NOMO-1 treated with dmso at 0.1 percent for 144 hours (cell line): ENCODE measurements around the gene GRID1.

ENCODE experiments used
- DNase-seq: peaks from one replicate; lab custom pipeline; 2025; ENCODE audit not compliant: unreplicated experiment; lab: John Stamatoyannopoulos, UW

The GRID1 gene

DNA sequence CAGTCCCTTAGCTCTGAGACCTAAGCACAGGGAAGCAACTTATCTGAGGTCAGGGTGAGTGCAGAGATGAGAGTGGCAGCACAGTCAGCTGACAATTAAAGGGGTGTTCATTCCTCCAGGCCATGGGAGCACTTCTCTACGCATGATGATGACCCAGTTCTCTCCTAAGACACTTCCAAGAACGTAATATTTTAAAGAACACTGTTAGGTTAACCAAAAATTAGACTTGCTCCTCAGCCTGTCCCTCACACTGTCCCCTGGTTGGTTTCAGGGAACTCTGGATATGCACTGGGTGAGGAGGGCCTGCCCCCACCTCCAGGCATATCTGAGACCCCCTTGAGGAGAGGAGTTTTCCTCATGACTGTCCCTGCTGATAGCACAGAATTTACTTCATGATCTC, 767.5 kb downstream of the GRID1 start:
- DNase-seq: no peak

DNA sequence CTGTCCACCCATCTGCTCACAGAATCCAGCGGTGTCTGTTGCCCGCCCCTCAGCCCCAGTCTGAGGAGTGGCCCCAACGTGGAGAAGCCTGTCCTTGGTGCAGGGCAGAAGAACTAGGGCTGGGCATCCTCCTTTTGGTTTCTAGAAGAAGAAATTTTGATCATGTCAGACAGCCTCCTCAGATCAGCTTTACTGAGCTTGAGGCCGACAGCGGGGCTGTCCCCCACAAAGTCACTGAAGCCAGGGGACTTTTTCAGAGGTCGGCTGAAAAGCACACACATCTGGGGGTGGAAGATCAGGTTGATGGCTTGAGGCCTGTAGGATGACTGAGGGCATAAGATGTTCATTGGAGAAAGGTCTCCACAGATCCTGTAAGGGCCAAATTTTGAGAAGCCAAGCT, 767.9 kb downstream of the GRID1 start:
- DNase-seq: no peak

DNA sequence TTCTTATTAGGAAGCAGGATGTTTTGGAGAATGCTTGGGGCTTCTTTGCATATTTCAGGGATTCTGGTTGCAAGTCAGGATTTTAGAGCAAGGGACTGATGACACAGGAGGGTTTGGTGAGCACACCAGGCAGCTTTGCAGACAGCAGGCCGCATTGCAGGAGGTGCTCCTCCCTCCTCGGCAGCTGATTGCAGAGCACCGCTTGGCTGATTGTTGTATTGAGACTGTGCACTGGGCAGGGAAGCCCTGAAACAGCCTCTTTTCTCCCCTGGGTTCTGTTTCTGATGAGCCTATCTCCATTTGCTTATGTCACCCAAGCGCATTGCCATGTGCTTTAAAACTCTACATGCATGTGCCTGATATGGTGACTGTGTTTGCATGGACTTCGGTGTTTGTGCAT, 769.6 kb downstream of the GRID1 start:
- no peak for DNase-seq

DNA sequence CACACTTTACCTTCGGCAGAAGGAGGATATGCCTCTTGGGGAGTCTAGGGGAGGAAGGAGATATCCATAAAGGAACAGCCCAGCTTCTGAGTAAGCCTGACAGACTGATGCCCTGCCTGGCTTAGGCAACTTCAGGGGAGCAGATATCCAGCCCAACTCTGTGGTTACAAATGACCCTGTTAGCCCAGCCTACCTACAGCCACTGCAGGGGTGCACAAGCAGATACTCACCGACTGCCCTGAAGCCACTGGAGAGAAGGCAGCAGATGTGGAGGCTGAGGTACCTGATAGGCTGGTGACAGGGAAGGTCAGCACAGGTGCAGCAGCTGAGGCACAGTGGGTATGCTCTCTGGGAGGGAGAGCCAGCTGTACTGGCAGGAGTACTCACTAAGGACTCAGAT, 770.2 kb downstream of the GRID1 start:
- DNase-seq: no peak

DNA sequence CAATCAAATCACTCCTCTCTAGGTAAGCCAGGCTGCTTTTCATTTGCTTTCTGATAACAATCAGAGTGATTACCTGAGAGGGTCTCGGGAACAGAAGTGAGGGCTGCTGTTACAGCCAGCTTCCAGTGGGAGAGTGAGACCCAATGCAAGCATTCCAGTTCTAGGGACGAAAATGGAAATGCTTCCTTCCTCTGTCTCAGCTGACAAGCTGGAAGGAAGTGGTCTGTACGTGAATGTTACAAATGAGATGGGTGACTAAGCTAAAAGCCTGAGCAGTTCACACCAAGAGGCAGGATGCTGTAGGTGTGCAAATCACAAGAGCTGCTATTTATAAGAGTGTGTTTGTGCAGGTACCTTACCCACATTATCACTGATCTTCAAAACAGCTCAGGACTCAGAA, 772.4 kb downstream of the GRID1 start:
- no peak for DNase-seq

DNA sequence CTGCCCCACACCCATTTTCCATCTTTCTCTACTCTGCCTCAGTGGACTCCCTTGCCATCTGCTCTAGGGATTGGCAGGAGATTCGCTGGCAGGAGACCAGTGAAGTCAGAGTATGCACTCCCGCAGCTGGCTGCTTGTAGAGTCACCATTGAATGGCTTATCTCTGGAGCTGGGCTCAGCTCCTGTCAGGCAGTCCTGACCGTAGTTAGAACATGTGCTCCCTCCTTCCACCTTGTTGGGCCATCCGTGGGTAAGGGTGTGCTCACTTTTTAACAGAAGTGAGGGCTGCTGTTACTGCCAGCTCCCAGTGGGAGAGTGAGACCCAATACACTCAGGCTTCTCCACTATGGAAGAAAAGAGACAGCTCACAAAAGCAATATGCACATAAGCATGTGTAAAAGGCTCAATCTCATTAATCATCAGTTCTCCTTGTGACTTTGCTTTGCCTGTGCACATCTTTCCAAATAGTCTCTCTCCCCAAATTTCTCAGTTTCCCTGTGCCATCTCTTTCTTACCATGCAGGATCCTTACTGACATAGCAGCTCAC, 773.3 kb downstream of the GRID1 start:
- DNase-seq: no peak

DNA sequence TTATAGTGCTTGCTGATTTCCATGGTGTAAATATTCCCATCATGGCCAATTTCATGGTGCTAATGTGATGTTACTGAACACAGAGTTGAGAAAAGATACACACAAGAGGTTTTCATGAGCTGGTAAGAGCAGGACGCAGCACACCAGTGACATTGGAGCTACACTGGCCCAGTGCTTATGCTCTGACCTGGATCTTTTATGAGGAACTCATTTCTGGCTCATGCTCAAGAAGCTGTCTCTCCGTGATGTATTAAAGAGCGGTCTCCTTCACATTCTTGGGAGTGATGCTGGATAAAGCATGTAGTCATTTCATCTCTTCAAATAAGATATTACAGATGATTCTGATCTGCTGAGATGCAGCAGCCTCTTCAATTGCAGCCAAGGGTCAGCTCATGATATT, 785.2 kb downstream of the GRID1 start:
- no peak for DNase-seq

DNA sequence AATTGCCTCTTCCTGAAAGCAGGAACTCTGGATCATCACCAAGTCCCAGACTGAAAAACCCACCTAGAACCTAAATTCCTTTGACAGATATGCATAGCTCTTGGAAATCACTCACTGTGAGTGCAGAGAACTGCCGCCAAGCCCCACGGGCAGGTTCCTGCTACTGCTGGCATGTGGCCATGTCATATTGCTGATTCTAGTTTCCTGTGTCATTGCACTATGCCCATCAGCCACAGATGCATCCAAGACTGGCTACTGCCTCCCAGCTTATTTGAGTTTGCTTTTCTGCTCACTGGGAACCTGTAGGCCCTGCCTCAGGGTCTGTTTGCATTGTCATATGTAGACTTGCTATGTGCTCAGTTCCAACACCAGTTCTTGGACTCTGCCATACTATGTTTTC, 786.0 kb downstream of the GRID1 start:
- no peak for DNase-seq

DNA sequence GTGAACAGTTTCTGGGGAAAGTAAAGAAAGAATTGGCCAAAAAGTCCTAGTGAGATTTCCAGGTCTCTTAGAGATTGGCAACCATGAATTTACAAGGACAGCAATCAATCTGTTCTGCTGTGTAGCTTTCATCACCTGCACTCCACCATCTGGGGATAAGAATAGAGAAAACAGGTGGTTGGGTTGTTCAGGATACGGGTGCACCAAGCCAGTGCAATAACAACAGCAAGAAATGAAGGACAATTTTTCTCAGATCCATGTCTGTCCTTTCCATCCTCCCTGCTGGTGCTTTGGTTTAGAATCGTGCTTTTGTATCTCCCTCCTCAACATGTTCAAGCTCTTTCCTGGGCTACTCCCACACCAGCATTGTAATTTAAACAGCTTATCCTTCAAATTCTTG, 787.7 kb downstream of the GRID1 start:
- DNase-seq: no peak

DNA sequence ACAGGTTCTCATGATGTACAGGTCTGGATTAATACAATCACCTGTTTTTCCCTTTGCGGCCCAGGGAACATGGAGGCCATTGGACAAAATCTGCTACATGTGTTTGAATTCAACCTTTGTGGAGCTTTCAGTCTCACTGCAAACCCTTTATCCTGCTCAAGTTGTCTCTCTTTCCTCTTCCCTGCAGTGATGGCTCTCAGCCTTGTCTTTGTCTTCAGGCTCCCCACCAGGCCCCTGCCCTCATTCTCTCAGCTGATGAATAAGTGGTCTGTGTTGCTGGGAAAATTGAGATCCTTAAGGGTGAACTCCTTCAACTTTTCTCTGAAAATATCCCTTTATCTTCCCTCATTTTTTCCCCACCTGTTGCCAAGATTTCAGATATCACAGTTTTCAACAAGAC, 791.2 kb downstream of the GRID1 start:
- DNase-seq: no peak

DNA sequence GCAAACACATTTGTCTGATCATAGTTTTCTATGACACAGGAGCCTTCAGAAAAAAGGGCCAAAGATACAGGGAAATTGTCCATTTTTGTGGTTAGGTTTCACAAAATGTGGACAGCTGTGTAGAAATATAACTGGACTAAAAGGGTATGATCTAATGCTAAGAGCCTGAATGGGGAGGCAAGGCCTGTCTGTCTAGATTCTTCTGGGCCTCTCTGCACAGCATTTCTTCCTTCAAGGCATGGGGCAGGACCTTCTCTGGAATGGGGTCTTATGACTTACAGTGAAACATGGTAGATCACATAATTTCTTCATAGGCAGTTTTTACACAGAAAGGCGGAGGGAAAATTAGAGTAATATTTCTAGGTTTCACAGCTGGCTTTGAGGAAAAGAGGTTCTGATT, 795.7 kb downstream of the GRID1 start:
- no peak for DNase-seq

DNA sequence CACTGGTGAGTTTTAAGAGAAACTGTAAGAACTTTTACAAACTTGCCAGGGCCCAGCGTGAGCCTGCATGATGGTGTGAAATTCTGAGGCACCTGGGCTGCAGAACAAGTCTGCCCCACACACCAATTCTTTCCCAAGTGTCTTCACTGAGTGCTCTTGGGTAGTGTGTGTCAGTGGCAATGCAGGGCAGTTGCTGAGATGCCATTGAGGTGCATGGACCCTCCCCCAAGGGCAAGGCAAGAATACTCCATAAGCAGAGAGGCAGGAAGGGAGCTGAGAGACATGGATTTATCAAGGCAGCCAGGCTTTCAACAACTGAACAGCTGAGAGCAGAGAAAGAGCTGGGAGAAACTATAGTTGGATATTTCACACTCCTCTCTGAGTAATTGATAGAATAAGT, 801.2 kb downstream of the GRID1 start:
- DNase-seq: no peak

DNA sequence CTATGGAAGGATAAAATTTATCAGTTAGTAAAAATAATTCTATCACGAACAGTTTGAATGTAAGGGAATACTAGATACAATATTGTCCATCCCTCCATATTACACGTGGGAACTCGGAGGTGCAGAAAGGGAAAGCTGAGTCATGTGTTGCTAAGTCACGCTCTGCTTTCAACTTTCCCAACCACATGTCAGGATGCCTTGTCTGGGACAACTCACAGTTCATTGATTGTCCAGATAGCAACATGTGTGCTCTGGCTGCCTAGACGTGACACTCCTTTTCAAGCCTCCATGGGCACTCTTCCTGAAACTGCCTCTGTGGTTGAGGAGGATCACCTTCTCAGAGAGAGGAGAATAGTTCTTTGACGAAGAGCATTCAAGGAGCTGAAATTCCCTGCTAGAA, 808.1 kb downstream of the GRID1 start:
- DNase-seq: no peak

DNA sequence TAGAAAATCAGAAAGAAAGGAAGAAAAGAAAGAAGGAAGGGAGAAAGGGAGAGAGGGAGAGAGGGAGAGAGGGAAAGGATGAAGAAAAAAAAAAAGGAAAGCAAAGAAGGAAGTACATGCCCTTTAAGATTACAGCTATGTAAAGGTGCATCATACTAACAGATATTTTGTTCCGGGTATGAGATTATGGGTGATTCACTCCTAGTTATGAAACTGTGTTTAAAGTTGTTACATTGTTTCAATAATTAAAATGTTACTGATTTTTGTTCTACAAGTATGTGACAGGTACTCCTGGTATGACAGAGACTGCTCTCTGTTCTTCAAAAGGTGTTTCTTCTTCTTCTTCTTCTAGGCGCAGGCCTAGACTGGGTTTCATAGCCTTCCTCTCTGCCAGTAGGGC, 808.9 kb downstream of the GRID1 start:
- DNase-seq: no peak

DNA sequence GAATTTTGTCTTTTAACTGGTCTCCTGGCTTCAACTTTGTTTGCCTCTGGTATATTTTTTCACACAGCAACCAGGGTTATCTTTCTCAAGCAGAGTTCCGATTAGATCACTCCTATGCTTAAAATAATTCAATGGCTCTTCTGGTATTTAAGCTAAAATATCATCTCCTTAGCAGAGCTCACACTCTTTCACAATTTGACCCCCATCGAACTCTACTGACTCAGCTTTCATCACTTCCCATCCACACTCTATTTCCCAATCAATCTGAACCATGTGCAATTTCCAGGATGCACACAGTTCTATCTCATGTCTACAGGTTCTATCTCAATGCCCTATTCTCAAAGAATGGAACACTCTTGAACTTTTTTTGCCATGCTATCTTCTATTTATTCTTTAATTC, 809.5 kb downstream of the GRID1 start:
- peak; percentile 88 for DNase-seq
